Endothelial cell of umbilical vein (primary cell): ENCODE data around the gene DHRS12. TPM values are rescaled to one million over a fixed set of nuclear protein-coding genes. Genes with fewer than 3 reads are reported as not detected.

ENCODE experiments used
- BruUV-seq: library from RNA; stranded (reverse); fragments of 400-500 nt; replicated peaks from 2 replicates; lab custom pipeline; 2021; lab: Mats Ljungman, UMichigan
- CTCF ChIA-PET: fragments of 300-600, 350-600 bp; sonication (Branson Sonifier 250); formaldehyde crosslinking; loops from one replicate; lab custom pipeline; 2021; ENCODE audit warnings: antibody characterized with exemption, inconsistent platforms; lab: Charles Lee
- POLR2A ChIA-PET: fragments of 300-600, 350-600 bp; sonication (Branson Sonifier 250); formaldehyde crosslinking; loops from one replicate; lab custom pipeline; 2021; ENCODE audit warnings: antibody characterized with exemption, inconsistent platforms; lab: Charles Lee
- DNase-seq: peaks from one replicate; pipeline ENCODE4 v3.0.0-alpha.2; 2011; ENCODE audit warnings: low read depth, low spot score
- FAIRE-seq: peaks from 2 replicates; lab custom pipeline; 2011; peaks lifted over from hg19 to GRCh38; lab: Jason Lieb, UNC
- H2AFZ ChIP-seq: 2 replicates; pipeline ENCODE4 v1.6.0; 2012; ENCODE audit warnings: low read depth, low read length, control low read depth, inconsistent platforms
- H3K27ac ChIP-seq: 2 replicates; pipeline ENCODE4 v1.5.1; 2011; ENCODE audit warnings: low read depth, mild to moderate bottlenecking, control low read depth, low read length, moderate library complexity; ENCODE audit not compliant: insufficient read depth
- H3K27me3 ChIP-seq, 2 experiments: 2 replicates each; pipeline versions ENCODE4 v1.6.0 to v1.6.1; 2011; ENCODE audit warnings: low read length in 2 of 2, mixed read lengths in 1 of 2; ENCODE audit not compliant: control insufficient read depth in 2 of 2, insufficient read depth in 2 of 2
- H3K36me3 ChIP-seq, 2 experiments: 2 replicates in 1 of 2; 3 replicates in 1 of 2; pipeline ENCODE4 v1.5.1; 2011; ENCODE audit warnings: low read length in 2 of 2, mild to moderate bottlenecking in 1 of 2, moderate library complexity in 1 of 2; ENCODE audit not compliant: control insufficient read depth in 2 of 2, insufficient read depth in 2 of 2; ENCODE audit errors: extremely low read depth in 1 of 2
- H3K4me1 ChIP-seq: 3 replicates; pipeline ENCODE4 v1.5.1; 2011; ENCODE audit warnings: mild to moderate bottlenecking, low read length; ENCODE audit not compliant: control insufficient read depth, insufficient read depth; ENCODE audit errors: extremely low read depth
- H3K4me2 ChIP-seq: 2 replicates; pipeline ENCODE4 v1.6.1; 2011; ENCODE audit warnings: low read length, control low read depth, mixed read lengths; ENCODE audit not compliant: insufficient read depth
- H3K4me3 ChIP-seq, 3 experiments: fragments of 200-600 bp in 1 of 3; sonication (generic), shearing (Covaris generic) in 1 of 3; replicated peaks in 1 of 3; 2 replicates each; pipeline ENCODE4 v1.5.1; 2011 to 2016; ENCODE audit warnings: control low read depth in 3 of 3, low read length in 3 of 3, mild to moderate bottlenecking in 2 of 3, inconsistent platforms in 1 of 3, low read depth in 1 of 3, moderate library complexity in 1 of 3; ENCODE audit not compliant: insufficient read depth in 1 of 3
- H3K79me2 ChIP-seq: 2 replicates; pipeline ENCODE4 v1.6.0; 2012; ENCODE audit warnings: low read length, inconsistent platforms; ENCODE audit not compliant: control insufficient read depth, insufficient read depth
- H3K9ac ChIP-seq: replicated peaks from 2 replicates; pipeline ENCODE3; 2011; ENCODE audit warnings: low read length, control low read depth; ENCODE audit not compliant: insufficient read depth; ENCODE audit errors: extremely low read depth
- H3K9me1 ChIP-seq: replicated peaks from 3 replicates; pipeline ENCODE4 v1.6.0; 2011; ENCODE audit warnings: mild to moderate bottlenecking, low read length; ENCODE audit not compliant: control insufficient read depth, insufficient read depth; ENCODE audit errors: extremely low read depth
- H3K9me3 ChIP-seq: replicated peaks from 2 replicates; pipeline ENCODE4 v1.5.1; 2012; ENCODE audit warnings: low read length, inconsistent platforms; ENCODE audit not compliant: control insufficient read depth, insufficient read depth
- H4K20me1 ChIP-seq: replicated peaks from 2 replicates; pipeline ENCODE3; 2011; ENCODE audit warnings: mild to moderate bottlenecking, low read length; ENCODE audit not compliant: control insufficient read depth, insufficient read depth; ENCODE audit errors: extremely low read depth
- CTCF ChIP-seq, 2 donors: IDR thresholded peaks; 1 replicate in 1 of 2; 2 replicates in 1 of 2; pipeline ENCODE4 v1.5.1; 2011; ENCODE audit warnings: low read length in 2 of 2, mild to moderate bottlenecking in 2 of 2, moderate library complexity in 2 of 2, control low read depth in 1 of 2, inconsistent platforms in 1 of 2, low read depth in 1 of 2; ENCODE audit not compliant: insufficient read depth in 1 of 2; ENCODE audit errors: extremely low read depth in 1 of 2
- EZH2 ChIP-seq: IDR thresholded peaks from 2 replicates; pipeline ENCODE4 v1.6.1; 2012; ENCODE audit warnings: borderline replicate concordance, low read depth, mild to moderate bottlenecking, moderate library complexity, low read length, inconsistent platforms; ENCODE audit not compliant: severe bottlenecking
- FOS ChIP-seq: IDR thresholded peaks from 2 replicates; pipeline ENCODE4 v1.6.1; 2011; ENCODE audit warnings: mild to moderate bottlenecking, low read length, moderate library complexity, borderline replicate concordance; ENCODE audit not compliant: insufficient read depth
- GATA2 ChIP-seq: IDR thresholded peaks from 2 replicates; pipeline ENCODE4 v1.7.0; 2011; ENCODE audit warnings: low read depth, mild to moderate bottlenecking, moderate library complexity, mixed read lengths, low read length; ENCODE audit not compliant: insufficient read length, insufficient read depth
- JUN ChIP-seq: IDR thresholded peaks from 2 replicates; pipeline ENCODE4 v1.6.1; 2011; ENCODE audit warnings: borderline replicate concordance, low read depth; ENCODE audit not compliant: insufficient read length, insufficient read depth
- MAX ChIP-seq: IDR thresholded peaks from 2 replicates; pipeline ENCODE4 v1.6.1; 2011; ENCODE audit not compliant: insufficient read depth, insufficient read length
- MYC ChIP-seq: IDR thresholded peaks from one replicate; pipeline ENCODE4 v1.6.1; 2011; ENCODE audit warnings: mild to moderate bottlenecking, low read depth, low read length
- POLR2A ChIP-seq: IDR thresholded peaks from 2 replicates; pipeline ENCODE4 v1.6.1; 2012; ENCODE audit warnings: low read depth, mild to moderate bottlenecking, control low read depth, low read length
- POLR2AphosphoS5 ChIP-seq: IDR thresholded peaks from 2 replicates; pipeline ENCODE4 v1.6.1; 2012; ENCODE audit warnings: low read depth, mild to moderate bottlenecking, control low read depth, low read length, moderate library complexity; ENCODE audit not compliant: insufficient read depth
- dilution Hi-C: fragments of 300-500 bp; cut with MboI; formaldehyde crosslinking; loops from one replicate; pipeline ENCODE4 v1.15.0; 2019; ENCODE audit warnings: low sequenced_read_pairs; ENCODE audit not compliant: extremely low pct_ligation_motif_present
- intact Hi-C: fragments of 100-400 bp; cut with micrococcal nuclease; formaldehyde crosslinking; loops from one replicate; pipeline ENCODE4 v1.10.0; 2022
- polyA plus RNA-seq, 4 experiments: library from polyadenylated mRNA; depleted of rRNA in 3 of 4; stranded (reverse) in 3 of 4; unstranded in 1 of 4; fragments of >200 nt; gene quantifications; 2 replicates each; pipeline versions ENCODE4 v1.2.1 to v1.2.3, GENCODE V29; 2011 to 2012; ENCODE audit warnings: missing spikeins in 1 of 4
- total RNA-seq: library from RNA; stranded (reverse); gene quantifications from 2 replicates; pipeline ENCODE4 v1.2.3, GENCODE V29; 2021

Gene DHRS12
- total and polyA plus RNA-seq, 2 donors (not counting 3 experiments of a cell fraction or from before 2014, with no cell fraction given): 8.9 to 9.1 TPM

- Histone ChIP-seq H3K27ac (no peak overlapping the region), H2AFZ (no peak overlapping the region), H3K4me1 (no peaks in the 10 kb centered on the region), H3K4me2 (no peak overlapping the region), H3K27me3 (peaks cover 0 to 2% of the 10 kb centered on the region in 2 experiments), H3K9me3 (no peaks in the 10 kb centered on the region), H3K79me2 (no peaks in the 10 kb centered on the region), H3K9me1 (no peaks in the 10 kb centered on the region), H3K9ac (no peak overlapping the region), H3K36me3 (no peaks in the 10 kb centered on the region), H4K20me1 (no peaks in the 10 kb centered on the region), H3K4me3 (no peak overlapping the region)
- intact Hi-C loops: no loop called here
- dilution Hi-C loops: no loop called here
- no TSS peak for BruUV-seq
- no peak for TF ChIP-seq MYC
- ChIA-PET CTCF (no interaction called here), POLR2A (no interaction called here)
- DNase-seq: no peak
- no peak for FAIRE-seq
Observed at GRCh38 chr13:51777921-51778320, 26.0 kb downstream of the DHRS12 start.

DNA sequence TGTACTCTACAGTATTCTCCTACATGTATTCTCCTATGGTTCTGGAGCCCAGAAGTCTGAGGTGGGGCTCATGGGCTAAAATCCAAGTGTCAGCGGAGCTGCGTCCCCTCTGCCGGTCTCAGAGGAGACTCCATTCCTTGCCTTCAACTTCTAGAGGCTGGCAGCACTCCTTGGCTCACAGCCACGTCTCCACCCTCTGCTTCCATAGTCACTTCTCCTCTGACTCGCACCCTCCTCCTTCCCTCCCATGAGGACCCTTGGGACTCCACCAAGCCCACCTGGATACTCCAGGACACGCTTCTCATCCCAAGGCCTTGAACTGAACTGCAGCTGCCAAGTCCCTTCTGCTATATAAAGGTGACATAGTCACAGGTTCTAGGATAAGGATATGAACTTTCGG is 27.8 kb downstream of the DHRS12 start:
- Histone ChIP-seq H3K9me3 (no peaks in the 10 kb centered on the region), H4K20me1 (no peaks in the 10 kb centered on the region), H3K4me2 (no peak overlapping the region), H3K27me3 (peaks cover 0 to 2% of the 10 kb centered on the region in 2 experiments), H3K9me1 (no peaks in the 10 kb centered on the region), H3K4me1 (no peaks in the 10 kb centered on the region), H3K4me3 (no peak overlapping the region), H3K27ac (no peak overlapping the region), H3K36me3 (no peaks in the 10 kb centered on the region), H3K79me2 (no peaks in the 10 kb centered on the region), H3K9ac (no peak overlapping the region), H2AFZ (no peak overlapping the region)
- ChIA-PET CTCF (no interaction called here), POLR2A (no interaction called here)
- no peak for TF ChIP-seq FOS
- TF ChIP-seq EZH2: no peak
- no peak for TF ChIP-seq JUN
- TF ChIP-seq CTCF (IDR thresholded peaks at IDR 0.05; ENCODE audit: extremely low read depth in 1 of 2, insufficient read depth in 1 of 2, low read depth in 1 of 2, low read length in 2 of 2): no peak
- no peak for TF ChIP-seq GATA2
- no peak for TF ChIP-seq MYC
- no peak for TF ChIP-seq MAX
- no peak for TF ChIP-seq POLR2AphosphoS5
- TF ChIP-seq POLR2A: no peak
- dilution Hi-C loops (no loop called here), intact Hi-C loops (no loop called here)
- DNase-seq: no peak
- FAIRE-seq: no peak
- no TSS peak for BruUV-seq
